GM12878 (cell line): ENCODE results near the gene NFIX.

Experiments
- POLR2AphosphoS5 ChIP-seq: IDR thresholded peaks from 2 replicates; pipeline ENCODE4 v1.6.1; 2011; ENCODE audit warnings: mild to moderate bottlenecking, low read length, inconsistent platforms
- USF1 ChIP-seq: IDR thresholded peaks from 2 replicates; pipeline ENCODE4 v1.6.1; 2011; ENCODE audit warnings: borderline replicate concordance, low read depth, mild to moderate bottlenecking, moderate library complexity, mixed read lengths, low read length; ENCODE audit not compliant: insufficient read depth; ENCODE audit errors: extremely low read length

GRCh38 chr19:13029301-13029880 is 34.1 kb downstream of the NFIX start:
- no peak for TF ChIP-seq USF1
- no peak for TF ChIP-seq POLR2AphosphoS5
